Astrocyte (in vitro differentiated cells and primary cell): ENCODE results near the gene EDRF1.

Experiments used
- CTCF ChIP-seq: IDR thresholded peaks from 2 replicates; pipeline ENCODE4 v1.5.1; 2011; ENCODE audit warnings: low read depth, mild to moderate bottlenecking, inconsistent platforms, low read length, moderate library complexity; ENCODE audit not compliant: insufficient read depth
- EZH2 ChIP-seq: IDR thresholded peaks from 2 replicates; pipeline ENCODE4 v1.6.1; 2012; ENCODE audit warnings: mild to moderate bottlenecking, low read length, inconsistent platforms; ENCODE audit not compliant: insufficient read depth

- no peak for TF ChIP-seq CTCF
- no peak for TF ChIP-seq EZH2
These were observed 91.7 kb downstream of the EDRF1 start for GRCh38 chr10:125811251-125811650.
